Prostate gland (tissue), 2 donors: ENCODE data around the gene EXOC1L. TPM values are rescaled to one million over a fixed set of nuclear protein-coding genes. Genes with fewer than 3 reads are reported as not detected.

Experiments used
- DNase-seq: peaks from one replicate; pipeline ENCODE4 v3.0.0-alpha.2; 2019; ENCODE audit warnings: low spot score
- H3K27ac ChIP-seq, 2 donors: fragments of 200-600 bp; sonication (generic); 2 replicates each; pipeline ENCODE4 v1.5.1; 2017 to 2019
- H3K27me3 ChIP-seq: fragments of 200-600 bp; sonication (generic); replicated peaks from 2 replicates; pipeline ENCODE4 v1.5.1; 2019; ENCODE audit not compliant: insufficient read depth
- H3K36me3 ChIP-seq, 2 donors: fragments of 200-600 bp; sonication (generic); 1 replicate in 1 of 2; 2 replicates in 1 of 2; pipeline versions ENCODE4 v1.5.1 to v1.8.1; 2017 to 2019
- H3K4me1 ChIP-seq: fragments of 200-600 bp; sonication (generic); replicated peaks from 2 replicates; pipeline ENCODE4 v1.5.1; 2019
- H3K4me3 ChIP-seq, 2 donors: fragments of 200-600 bp; sonication (generic); 2 replicates each; pipeline ENCODE4 v1.5.1; 2017 to 2019
- H3K9me3 ChIP-seq: fragments of 200-600 bp; sonication (generic); 2 replicates; pipeline ENCODE4 v1.5.1; 2017
- POLR2A ChIP-seq: fragments of 450-650 bp; IDR thresholded peaks from one replicate; pipeline ENCODE4 v1.6.1; 2016; ENCODE audit warnings: antibody characterized with exemption, mild to moderate bottlenecking
- POLR2AphosphoS5 ChIP-seq: sonication (generic); formaldehyde crosslinking; IDR thresholded peaks from one replicate; pipeline ENCODE4 v1.6.1; 2017; ENCODE audit warnings: antibody characterized with exemption
- WGBS: methylation state at CpG from one replicate; pipeline ENCODE4 v1.1.5; 2018; 5-methylcytosine and 5-hydroxymethylcytosine counted together
- intact Hi-C: fragments of 100-400 bp; cut with DNase I; formaldehyde crosslinking; loops from one replicate; pipeline ENCODE4 v1.14.2; 2022
- small RNA-seq, 2 donors: library from RNA; depleted of rRNA; stranded (forward); fragments of <200 nt; gene quantifications; one replicate each; pipeline ENCODE3, GENCODE V24; 2016
- total RNA-seq, 2 donors: library from RNA; depleted of rRNA; stranded (reverse); fragments of >200 nt; gene quantifications; one replicate each; pipeline ENCODE4 v1.1.0, GENCODE V29; 2016
- TF ChIP-seq, protein P1 (sequence below), 4 experiments: fragments of 200-600 bp in 2 of 4; fragments of 450-650 bp in 2 of 4; sonication (generic) in 2 of 4; IDR thresholded peaks; 1 replicate in 3 of 4; 2 replicates in 1 of 4; pipeline ENCODE4 v1.5.1; 2016 to 2019; ENCODE audit warnings: antibody characterized with exemption in 4 of 4, mild to moderate bottlenecking in 2 of 4, moderate library complexity in 2 of 4

EXOC1L gene
- total RNA-seq, 2 donors from 2014 or later, result not detected

- Histone ChIP-seq H3K4me1 (no peaks in the 10 kb centered on the region), H3K4me3 (no peak overlapping the region), H3K36me3 (no peaks in the 10 kb centered on the region), H3K27ac (no peak overlapping the region), H3K9me3 (no peaks in the 10 kb centered on the region), H3K27me3 (no peaks in the 10 kb centered on the region)
- intact Hi-C loops, result no loop called here
- WGBS, result 97% methylated on average over 3 of the region's 3 CpGs
- no peak for DNase-seq
- TF ChIP-seq POLR2AphosphoS5 (no peak), POLR2A (no peak)
- TF ChIP-seq, protein P1, sequence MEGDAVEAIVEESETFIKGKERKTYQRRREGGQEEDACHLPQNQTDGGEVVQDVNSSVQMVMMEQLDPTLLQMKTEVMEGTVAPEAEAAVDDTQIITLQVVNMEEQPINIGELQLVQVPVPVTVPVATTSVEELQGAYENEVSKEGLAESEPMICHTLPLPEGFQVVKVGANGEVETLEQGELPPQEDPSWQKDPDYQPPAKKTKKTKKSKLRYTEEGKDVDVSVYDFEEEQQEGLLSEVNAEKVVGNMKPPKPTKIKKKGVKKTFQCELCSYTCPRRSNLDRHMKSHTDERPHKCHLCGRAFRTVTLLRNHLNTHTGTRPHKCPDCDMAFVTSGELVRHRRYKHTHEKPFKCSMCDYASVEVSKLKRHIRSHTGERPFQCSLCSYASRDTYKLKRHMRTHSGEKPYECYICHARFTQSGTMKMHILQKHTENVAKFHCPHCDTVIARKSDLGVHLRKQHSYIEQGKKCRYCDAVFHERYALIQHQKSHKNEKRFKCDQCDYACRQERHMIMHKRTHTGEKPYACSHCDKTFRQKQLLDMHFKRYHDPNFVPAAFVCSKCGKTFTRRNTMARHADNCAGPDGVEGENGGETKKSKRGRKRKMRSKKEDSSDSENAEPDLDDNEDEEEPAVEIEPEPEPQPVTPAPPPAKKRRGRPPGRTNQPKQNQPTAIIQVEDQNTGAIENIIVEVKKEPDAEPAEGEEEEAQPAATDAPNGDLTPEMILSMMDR (IDR thresholded peaks at IDR 0.05), result no peak
These were observed 61.2 kb downstream of the EXOC1L start for GRCh38 chr4:55880652-55881280.

DNA sequence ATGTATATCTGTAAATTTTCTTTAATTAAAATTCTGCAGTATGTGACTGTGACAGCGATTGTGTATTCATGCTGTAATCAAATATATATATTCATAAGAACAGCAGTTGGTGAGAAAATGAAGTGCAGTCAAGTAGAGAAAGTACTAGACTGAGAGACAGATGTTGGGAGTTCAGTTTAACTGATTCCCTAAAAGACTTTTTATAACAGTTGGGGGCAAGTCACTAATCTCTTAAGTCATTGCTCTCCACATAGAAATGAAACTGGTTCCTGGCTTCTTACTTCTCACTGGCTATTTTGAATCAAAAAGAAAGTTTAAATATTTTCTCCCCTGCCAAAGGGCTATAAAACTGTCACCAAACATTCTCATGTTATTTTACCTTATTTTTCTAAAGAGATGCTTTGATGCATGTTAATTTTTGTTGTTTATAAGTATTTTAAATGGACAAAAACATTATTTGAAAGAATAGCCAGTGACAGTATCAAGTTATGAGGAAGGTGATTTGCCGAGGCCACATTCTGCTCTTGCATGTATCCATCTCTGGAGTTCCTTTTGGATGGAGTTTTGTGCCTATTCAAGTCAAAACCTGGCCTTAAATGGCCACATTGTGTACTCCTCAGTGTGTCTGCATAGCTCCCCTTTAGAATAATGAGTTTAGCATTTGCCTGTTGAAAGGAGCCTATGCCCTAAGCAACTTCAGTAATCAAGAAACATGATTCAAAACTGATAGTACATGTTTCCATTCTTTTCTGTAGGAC lies 64.7 kb downstream of the EXOC1L start:
- Histone ChIP-seq H3K27ac (no peak overlapping the region), H3K36me3 (no peaks in the 10 kb centered on the region), H3K27me3 (no peaks in the 10 kb centered on the region), H3K4me3 (no peak overlapping the region), H3K9me3 (no peaks in the 10 kb centered on the region), H3K4me1 (no peaks in the 10 kb centered on the region)
- WGBS, result 72% methylated on average over 2 of the region's 2 CpGs
- DNase-seq, result no peak
- intact Hi-C loops, result no loop called here
- TF ChIP-seq POLR2A, result no peak
- TF ChIP-seq POLR2AphosphoS5, result no peak
- TF ChIP-seq, protein P1 (IDR thresholded peaks at IDR 0.05), result no peak

GRCh38 chr4:55884851-55885219 lies 65.2 kb downstream of the EXOC1L start:
- WGBS, result 41% methylated on average over 1 of the region's 1 CpG
- no peak overlapping the region for H3K4me3 ChIP-seq
- H3K4me1 ChIP-seq, result no peaks in the 10 kb centered on the region
- intact Hi-C loops, result no loop called here
- H3K27me3 ChIP-seq, result no peaks in the 10 kb centered on the region
- DNase-seq, result no peak
- H3K27ac ChIP-seq, result no peak overlapping the region
- no peaks in the 10 kb centered on the region for H3K36me3 ChIP-seq
- TF ChIP-seq POLR2AphosphoS5 (no peak), POLR2A (no peak)
- TF ChIP-seq, protein P1 (IDR thresholded peaks at IDR 0.05), result no peak
- H3K9me3 ChIP-seq, result no peaks in the 10 kb centered on the region

Small RNA genes lying within 50 kb of the gene (small RNA-seq; reads per million reads assigned to genes)
- gene RNU6-276P, result 0 reads per million in 2 donors
- 0 reads per million in 2 donors for gene RNU6-652P

Other genes with a start within 250 kb of the EXOC1L start
- not detected for gene PDCL2, start 227.5 kb upstream of the EXOC1L start, total RNA-seq
- 1 to 10 TPM in 1 of 2 donors, not detected in 1; 2.5 TPM for gene NMU, start 183.5 kb upstream of the EXOC1L start, total RNA-seq
- 10 to 100 TPM; 24.8 to 39.4 TPM for gene EXOC1, start 33.9 kb downstream of the EXOC1L start, total RNA-seq
- gene CEP135, start 129.2 kb downstream of the EXOC1L start, total RNA-seq, result 1 to 10 TPM; 3.3 to 7.1 TPM